ENCODE measurements around the gene USP49.

USP49 gene

DNA sequence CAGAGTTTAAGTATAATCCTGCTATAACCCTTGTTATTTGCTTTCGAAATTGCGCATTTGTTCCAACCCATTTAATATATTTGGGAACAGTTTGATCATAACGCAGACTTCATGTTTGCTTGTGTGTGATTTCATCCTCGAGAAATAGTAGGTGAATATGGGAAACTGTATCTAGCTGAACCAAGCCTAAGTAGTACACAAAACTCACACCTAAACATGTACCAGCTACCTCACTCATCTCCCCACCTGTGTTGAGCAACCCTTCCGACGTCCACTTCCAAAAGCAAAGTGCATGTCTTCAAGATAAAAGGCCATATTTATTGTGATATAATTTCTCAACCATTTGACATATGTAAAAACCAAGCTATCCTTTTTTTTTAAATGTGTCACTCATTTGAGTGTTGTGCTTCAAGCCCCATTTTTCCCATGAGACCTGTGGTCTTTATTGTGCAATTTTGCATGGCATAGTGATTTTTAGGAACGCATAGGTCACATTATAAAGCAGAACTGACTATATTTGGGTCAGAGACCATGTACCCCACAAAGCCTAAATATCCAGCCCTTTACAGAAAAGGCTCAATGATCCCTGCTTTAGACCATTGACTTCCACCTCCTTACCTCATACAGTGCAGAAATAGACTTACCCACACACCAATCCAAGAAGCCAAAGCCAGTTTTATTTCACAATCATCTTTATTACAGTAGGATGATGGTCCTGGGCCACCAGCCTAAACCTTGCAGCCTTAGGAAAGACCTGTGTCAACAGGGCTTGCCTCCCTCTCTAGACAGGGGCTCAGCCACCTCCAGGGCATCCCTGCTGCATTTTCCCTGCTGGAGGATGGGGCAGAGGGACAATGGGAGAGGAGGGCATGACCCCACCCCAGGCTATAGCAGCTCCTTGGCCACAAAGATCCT lies 39.4 kb upstream of the USP49 start:
- Histone ChIP-seq H3K4me3 (ENCODE audit: low read length) (no peak overlapping the region), H2AFZ (ENCODE audit: low read depth, low read length) (no peak overlapping the region), H3K9me3 (ENCODE audit: insufficient read depth, low read length) (no peaks in the 10 kb centered on the region), H3K27ac (ENCODE audit: low read length) (no peak overlapping the region), H3K9ac (ENCODE audit: low read length) (no peak overlapping the region), H3K36me3 (replicated peaks; ENCODE audit: low read depth, low read length) (peaks cover 57% of the 10 kb centered on the region), H3K79me2 (ENCODE audit: low read length) (peaks cover 6% of the 10 kb centered on the region; the same call in 1 of the 2 replicates), H3K4me2 (ENCODE audit: low read length) (no peak overlapping the region), H4K20me1 (ENCODE audit: insufficient read depth, low read length) (peaks cover 15% of the 10 kb centered on the region), H3K27me3 (ENCODE audit: low read depth, low read length) (no peaks in the 10 kb centered on the region), H3K4me1 (ENCODE audit: low read length) (peaks cover 6% of the 10 kb centered on the region; the same call in 1 of the 2 replicates)
- TF ChIP-seq, protein P1, sequence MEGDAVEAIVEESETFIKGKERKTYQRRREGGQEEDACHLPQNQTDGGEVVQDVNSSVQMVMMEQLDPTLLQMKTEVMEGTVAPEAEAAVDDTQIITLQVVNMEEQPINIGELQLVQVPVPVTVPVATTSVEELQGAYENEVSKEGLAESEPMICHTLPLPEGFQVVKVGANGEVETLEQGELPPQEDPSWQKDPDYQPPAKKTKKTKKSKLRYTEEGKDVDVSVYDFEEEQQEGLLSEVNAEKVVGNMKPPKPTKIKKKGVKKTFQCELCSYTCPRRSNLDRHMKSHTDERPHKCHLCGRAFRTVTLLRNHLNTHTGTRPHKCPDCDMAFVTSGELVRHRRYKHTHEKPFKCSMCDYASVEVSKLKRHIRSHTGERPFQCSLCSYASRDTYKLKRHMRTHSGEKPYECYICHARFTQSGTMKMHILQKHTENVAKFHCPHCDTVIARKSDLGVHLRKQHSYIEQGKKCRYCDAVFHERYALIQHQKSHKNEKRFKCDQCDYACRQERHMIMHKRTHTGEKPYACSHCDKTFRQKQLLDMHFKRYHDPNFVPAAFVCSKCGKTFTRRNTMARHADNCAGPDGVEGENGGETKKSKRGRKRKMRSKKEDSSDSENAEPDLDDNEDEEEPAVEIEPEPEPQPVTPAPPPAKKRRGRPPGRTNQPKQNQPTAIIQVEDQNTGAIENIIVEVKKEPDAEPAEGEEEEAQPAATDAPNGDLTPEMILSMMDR (IDR thresholded peaks at IDR 0.05; ENCODE audit: low read depth, low read length), result no peak
- TF ChIP-seq EZH2phosphoT487 (IDR thresholded peaks at IDR 0.05; ENCODE audit: low read depth), result no peak

DNA sequence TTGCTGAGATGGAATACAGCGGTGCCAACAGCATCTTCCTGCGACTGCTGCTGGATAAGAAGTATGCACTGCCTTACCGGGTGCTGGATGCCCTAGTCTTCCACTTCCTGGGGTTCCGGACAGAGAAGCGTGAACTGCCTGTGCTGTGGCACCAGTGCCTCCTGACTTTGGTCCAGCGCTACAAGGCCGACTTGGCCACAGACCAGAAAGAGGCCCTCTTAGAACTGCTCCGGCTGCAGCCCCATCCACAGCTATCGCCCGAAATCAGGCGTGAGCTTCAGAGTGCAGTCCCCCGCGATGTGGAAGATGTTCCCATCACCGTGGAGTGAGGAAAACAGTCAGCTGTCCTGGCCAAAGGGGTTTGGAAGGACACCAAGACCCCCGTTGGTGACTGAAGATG lies 37.2 kb upstream of the USP49 start:
- no peak overlapping the region for H3K9ac ChIP-seq (ENCODE audit: low read length)
- H3K4me3 ChIP-seq (ENCODE audit: low read length), result no peak overlapping the region
- H3K79me2 ChIP-seq (ENCODE audit: low read length), result peaks cover 18% of the 10 kb centered on the region
- H3K27me3 ChIP-seq (ENCODE audit: low read depth, low read length), result no peaks in the 10 kb centered on the region
- no peak overlapping the region for H3K27ac ChIP-seq (ENCODE audit: low read length)
- no peak overlapping the region for H2AFZ ChIP-seq (ENCODE audit: low read depth, low read length)
- H4K20me1 ChIP-seq (ENCODE audit: insufficient read depth, low read length), result peaks cover 15% of the 10 kb centered on the region
- H3K9me3 ChIP-seq (ENCODE audit: insufficient read depth, low read length), result no peaks in the 10 kb centered on the region
- no peak overlapping the region for H3K4me2 ChIP-seq (ENCODE audit: low read length)
- peaks cover 6% of the 10 kb centered on the region; the same call in 1 of the 2 replicates for H3K4me1 ChIP-seq (ENCODE audit: low read length)
- TF ChIP-seq EZH2phosphoT487 (IDR thresholded peaks at IDR 0.05; ENCODE audit: low read depth), result no peak
- TF ChIP-seq, protein P1 (IDR thresholded peaks at IDR 0.05; ENCODE audit: low read depth, low read length), result no peak
- peaks cover 72% of the 10 kb centered on the region for H3K36me3 ChIP-seq (replicated peaks; ENCODE audit: low read depth, low read length)

DNA sequence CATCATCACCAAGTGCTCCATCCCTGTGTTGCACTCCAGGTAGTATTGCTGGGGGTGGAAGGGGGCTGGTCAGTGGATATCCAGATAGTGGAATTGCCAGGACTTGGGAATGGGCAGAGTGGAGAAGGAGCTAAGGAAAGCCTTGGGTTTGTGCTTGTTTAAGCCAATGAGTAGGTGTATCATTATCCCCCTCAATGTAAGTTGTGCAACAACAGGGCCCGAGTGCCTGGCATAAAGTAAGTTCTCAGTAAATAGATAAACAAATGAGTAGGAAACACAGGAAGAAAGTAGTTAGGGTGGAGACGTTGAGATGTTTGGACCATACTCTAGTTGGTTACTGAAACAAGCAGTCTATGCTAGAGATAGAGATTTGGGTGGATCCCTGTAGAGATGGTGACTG lies 36.6 kb upstream of the USP49 start:
- Histone ChIP-seq H3K4me1 (ENCODE audit: low read length) (peaks cover 6% of the 10 kb centered on the region; the same call in 1 of the 2 replicates), H3K36me3 (replicated peaks; ENCODE audit: low read depth, low read length) (peaks cover 76% of the 10 kb centered on the region), H3K4me3 (ENCODE audit: low read length) (no peak overlapping the region), H3K27me3 (ENCODE audit: low read depth, low read length) (no peaks in the 10 kb centered on the region), H4K20me1 (ENCODE audit: insufficient read depth, low read length) (peaks cover 17% of the 10 kb centered on the region), H2AFZ (ENCODE audit: low read depth, low read length) (no peak overlapping the region), H3K27ac (ENCODE audit: low read length) (no peak overlapping the region), H3K4me2 (ENCODE audit: low read length) (no peak overlapping the region), H3K79me2 (ENCODE audit: low read length) (peaks cover 24% of the 10 kb centered on the region), H3K9ac (ENCODE audit: low read length) (no peak overlapping the region), H3K9me3 (ENCODE audit: insufficient read depth, low read length) (no peaks in the 10 kb centered on the region)
- TF ChIP-seq, protein P1 (IDR thresholded peaks at IDR 0.05; ENCODE audit: low read depth, low read length), result no peak
- TF ChIP-seq EZH2phosphoT487 (IDR thresholded peaks at IDR 0.05; ENCODE audit: low read depth), result no peak

DNA sequence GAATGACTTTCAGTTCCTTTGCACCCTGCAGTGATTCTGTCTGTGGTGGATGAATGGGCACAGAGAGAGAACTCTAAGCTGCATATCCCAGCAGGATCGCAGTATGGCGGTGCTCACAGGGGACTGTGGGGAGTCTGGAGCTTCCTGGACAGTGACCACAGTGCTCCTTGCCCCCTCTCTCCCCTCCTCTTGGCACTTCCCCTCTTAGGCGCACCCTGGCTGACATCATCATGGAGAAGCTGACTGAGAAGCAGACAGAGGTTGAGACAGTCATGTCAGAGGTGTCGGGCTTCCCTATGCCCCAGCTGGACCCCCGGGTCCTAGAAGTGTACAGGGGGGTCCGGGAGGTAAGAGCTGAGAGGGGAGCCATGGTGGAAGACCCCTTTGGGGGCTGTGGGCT lies 34.7 kb upstream of the USP49 start:
- no peak overlapping the region for H3K4me2 ChIP-seq (ENCODE audit: low read length)
- no peaks in the 10 kb centered on the region for H3K4me1 ChIP-seq (ENCODE audit: low read length)
- H3K36me3 ChIP-seq (replicated peaks; ENCODE audit: low read depth, low read length), result peaks cover 71% of the 10 kb centered on the region
- H3K79me2 ChIP-seq (ENCODE audit: low read length), result peaks cover 39% of the 10 kb centered on the region
- H3K9me3 ChIP-seq (ENCODE audit: insufficient read depth, low read length), result no peaks in the 10 kb centered on the region
- no peak for TF ChIP-seq EZH2phosphoT487 (IDR thresholded peaks at IDR 0.05; ENCODE audit: low read depth)
- TF ChIP-seq, protein P1 (IDR thresholded peaks at IDR 0.05; ENCODE audit: low read depth, low read length), result no peak
- peaks cover 13% of the 10 kb centered on the region; the same call in 1 of the 2 replicates for H4K20me1 ChIP-seq (ENCODE audit: insufficient read depth, low read length)
- no peak overlapping the region for H3K27ac ChIP-seq (ENCODE audit: low read length)
- H2AFZ ChIP-seq (ENCODE audit: low read depth, low read length), result no peak overlapping the region
- no peak overlapping the region for H3K4me3 ChIP-seq (ENCODE audit: low read length)
- no peaks in the 10 kb centered on the region for H3K27me3 ChIP-seq (ENCODE audit: low read depth, low read length)
- H3K9ac ChIP-seq (ENCODE audit: low read length), result no peak overlapping the region
